TTC549 (cell line): ENCODE results near the gene CACNA2D3.

Experiments
- FAIRE-seq: peaks from 2 replicates; lab custom pipeline; 2012; peaks lifted over from hg19 to GRCh38; lab: Jason Lieb, UNC

CACNA2D3 gene

DNA sequence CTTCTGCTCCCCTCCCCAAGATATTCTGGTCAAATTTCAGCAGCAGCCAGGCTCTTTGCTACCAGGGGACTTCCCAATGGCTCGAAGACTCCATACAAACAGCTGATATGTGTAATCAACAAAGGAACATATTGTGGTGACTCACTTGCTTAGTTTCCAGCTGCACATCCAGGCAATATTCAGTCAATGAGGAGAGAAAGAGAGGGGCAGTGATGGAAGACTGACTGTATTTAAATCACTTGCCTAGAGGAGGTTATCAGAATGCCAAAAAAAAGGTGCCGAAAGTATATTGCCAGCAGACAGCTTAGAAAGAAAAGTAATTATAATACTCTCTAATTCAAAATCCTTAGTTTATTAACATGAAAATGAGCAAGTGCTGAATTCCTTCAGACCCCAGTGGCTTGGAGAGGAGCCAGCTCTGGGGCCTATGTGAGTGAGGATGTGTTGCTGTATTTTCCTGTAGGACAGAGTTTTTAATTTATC lies 569.0 kb downstream of the CACNA2D3 start:
- FAIRE-seq: no peak

DNA sequence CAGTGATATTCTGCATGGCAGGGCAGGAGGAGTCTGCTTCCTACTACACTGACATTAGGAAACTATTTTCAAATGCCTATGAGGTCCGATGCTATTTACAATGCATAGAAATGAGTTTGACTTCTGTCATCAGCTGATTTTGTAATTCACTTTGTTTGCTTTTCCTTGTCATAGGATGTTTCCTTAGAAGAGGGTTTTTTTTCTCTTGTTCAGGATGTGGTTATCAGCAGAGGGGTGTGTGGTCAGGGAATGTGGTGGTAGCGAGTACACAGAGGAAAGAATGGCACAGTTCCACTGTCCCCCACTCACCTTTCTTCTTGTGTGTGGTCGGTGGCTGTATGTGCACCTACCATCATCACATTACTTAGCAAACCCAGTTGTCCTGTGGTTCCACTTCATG lies 574.0 kb downstream of the CACNA2D3 start:
- no peak for FAIRE-seq

DNA sequence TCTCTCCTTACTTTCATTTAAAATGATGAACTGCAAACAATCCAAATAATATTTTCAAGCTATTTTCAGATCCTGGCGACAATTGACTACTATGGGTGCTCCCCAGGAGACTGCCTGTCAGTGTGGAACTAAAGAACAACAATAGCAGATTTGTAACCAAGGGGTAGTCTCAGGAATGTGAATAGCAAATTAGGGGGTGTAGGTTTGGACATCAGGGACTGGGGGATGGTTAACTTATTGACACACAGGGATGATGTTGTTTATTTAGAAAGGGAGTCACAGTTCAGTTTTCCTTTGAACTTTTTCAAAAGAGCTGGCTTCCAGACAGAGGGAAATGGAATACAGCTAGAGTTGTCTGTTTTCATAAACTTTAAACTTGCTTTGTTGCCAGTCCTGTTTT lies 575.7 kb downstream of the CACNA2D3 start:
- no peak for FAIRE-seq

DNA sequence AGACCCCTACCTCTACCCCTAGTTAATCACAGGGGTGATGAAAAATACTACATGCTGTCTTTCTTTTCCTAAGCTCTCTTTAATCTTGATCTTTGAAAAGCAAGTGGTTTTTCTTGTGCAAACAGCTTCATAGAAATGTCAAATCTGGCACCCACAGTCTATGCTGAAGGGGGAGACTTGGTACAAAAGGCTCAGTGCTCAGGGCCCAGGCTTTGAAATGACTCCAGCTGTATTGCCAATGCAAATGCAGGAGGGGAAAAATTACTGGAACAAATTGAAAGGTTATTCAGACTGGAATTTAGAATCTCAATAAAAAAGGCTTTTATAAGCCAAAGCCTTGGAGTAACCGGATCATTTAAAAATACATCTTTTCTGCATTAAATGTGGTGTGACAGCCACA lies 581.6 kb downstream of the CACNA2D3 start:
- FAIRE-seq: no peak

DNA sequence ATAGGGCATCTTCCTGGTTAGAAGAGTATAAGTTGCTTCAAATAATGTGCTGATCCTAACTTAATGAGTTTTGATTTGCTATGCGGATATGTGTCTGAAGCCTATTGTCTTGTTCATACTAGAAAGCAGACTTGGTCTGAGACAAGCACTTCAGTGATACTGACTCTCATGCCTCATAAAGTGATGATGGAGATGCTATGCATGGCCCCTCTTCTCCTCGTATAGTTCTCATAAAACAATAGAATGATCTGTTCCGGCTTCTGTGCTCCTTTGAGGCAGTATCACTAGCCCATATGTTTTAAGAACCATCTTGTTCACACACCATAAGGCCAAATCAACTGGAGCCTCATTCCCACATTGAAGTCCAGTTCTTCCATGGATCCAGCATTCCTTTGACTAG lies 583.4 kb downstream of the CACNA2D3 start:
- no peak for FAIRE-seq

GRCh38 chr3:54706738-54707137 lies 584.4 kb downstream of the CACNA2D3 start:
- no peak for FAIRE-seq

GRCh38 chr3:54709785-54710184 lies 587.4 kb downstream of the CACNA2D3 start:
- no peak for FAIRE-seq

GRCh38 chr3:54710954-54711353 lies 588.6 kb downstream of the CACNA2D3 start:
- FAIRE-seq: no peak

GRCh38 chr3:54712539-54712938 lies 590.2 kb downstream of the CACNA2D3 start:
- FAIRE-seq: no peak

GRCh38 chr3:54713031-54713430 lies 590.7 kb downstream of the CACNA2D3 start:
- no peak for FAIRE-seq

DNA sequence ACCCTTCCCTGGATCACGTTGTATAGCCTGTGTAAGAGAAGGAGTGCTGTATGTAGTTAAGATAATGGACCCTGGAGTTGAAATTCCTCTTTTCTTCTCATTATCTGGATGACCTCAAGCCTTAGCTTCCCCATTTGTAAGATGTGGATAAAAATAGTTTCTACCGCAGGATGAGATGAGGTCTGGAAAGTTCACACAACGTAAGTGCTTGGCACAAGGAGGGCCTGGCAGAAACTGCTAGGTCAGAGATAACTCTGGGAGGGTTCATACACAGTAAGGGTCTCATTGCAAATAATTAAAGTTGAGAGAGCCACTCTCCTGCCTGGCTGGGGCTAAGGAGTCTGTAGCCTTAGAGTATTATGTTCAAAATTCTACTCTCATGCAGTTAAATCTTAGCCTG lies 591.1 kb downstream of the CACNA2D3 start:
- no peak for FAIRE-seq

DNA sequence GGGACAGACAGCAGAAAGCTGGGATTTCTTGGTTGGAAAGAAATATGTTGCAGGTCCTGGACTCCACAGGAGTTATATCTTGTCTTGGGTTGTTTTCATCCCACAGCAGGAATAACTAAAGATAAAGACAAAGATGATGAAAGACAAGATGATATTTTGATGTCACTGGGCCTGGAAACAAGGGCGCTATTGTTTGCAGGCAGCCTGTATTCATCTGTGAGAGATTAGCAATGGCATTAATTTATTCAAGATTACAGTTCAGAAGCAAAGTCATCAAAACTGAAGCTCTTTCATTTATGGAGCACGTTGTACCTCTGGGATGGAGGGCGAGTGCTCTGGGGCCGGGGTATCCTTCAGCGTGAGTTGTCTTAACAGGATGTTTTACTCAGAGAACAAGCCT lies 591.7 kb downstream of the CACNA2D3 start:
- FAIRE-seq: no peak

DNA sequence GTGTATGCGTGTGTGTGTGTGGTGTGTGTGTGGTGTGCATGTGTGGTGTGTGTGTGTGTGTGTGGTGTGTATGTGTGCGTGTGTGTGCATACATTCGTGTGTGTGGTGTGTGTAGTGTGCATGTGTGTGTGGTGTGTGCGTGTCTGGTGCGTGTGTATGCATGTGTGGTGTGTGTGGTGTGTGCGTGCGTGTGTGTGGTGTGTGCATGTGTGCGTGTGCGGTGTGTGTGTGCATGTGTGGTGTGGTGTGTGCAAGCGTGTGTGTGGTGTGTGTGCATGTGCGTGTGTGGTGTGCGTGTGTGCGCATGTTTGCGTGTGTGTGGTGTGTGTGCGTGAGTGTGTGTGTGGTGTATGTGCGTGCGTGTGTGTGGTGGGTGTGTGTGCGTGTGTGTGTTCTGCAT lies 595.2 kb downstream of the CACNA2D3 start:
- no peak for FAIRE-seq

DNA sequence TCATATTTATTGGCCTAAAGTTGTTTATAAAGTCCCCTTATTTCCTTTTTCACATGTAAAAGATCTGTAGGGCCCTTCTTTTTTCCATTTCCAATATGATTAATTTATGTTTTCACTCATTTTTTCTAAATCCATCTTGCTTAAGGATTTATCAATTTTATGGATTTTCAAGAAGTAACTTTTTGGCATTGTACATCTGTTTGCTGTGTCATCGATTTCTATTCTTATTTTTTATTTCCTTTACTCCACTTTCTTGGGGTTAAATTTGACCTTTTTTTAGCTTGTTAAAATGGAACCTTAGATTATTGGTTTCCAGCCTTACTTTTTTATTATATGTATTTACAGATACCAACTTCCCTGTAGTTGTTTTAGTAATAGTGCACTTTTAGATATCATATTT lies 597.6 kb downstream of the CACNA2D3 start:
- no peak for FAIRE-seq

- no peak for FAIRE-seq
These were observed 598.3 kb downstream of the CACNA2D3 start for GRCh38 chr3:54720604-54721003.

GRCh38 chr3:54731732-54732445 lies 609.5 kb downstream of the CACNA2D3 start:
- no peak for FAIRE-seq

GRCh38 chr3:54733106-54734006 lies 611.0 kb downstream of the CACNA2D3 start:
- FAIRE-seq: no peak

- FAIRE-seq: no peak
These were observed 614.1 kb downstream of the CACNA2D3 start for GRCh38 chr3:54736459-54736858.

GRCh38 chr3:54743755-54744154 lies 621.4 kb downstream of the CACNA2D3 start:
- no peak for FAIRE-seq

DNA sequence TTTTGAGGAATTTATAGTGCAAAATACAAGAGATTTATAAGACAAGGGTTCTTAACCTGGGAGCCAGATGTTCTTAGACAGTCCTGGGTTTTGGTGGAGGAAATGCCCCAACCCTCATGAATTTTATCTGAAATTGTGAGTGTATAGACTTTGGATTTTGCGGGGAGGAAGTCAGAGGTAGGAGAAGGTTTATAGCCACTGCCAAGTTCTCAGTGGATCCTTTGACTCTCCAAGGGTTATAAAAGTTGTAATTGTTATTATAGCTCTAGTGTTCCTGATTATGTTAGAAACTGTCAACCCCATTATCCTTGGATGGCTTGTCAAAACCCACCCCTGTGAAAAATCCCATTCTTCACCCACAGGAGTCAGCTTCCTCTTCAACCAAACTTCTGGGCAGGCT lies 621.9 kb downstream of the CACNA2D3 start:
- no peak for FAIRE-seq

DNA sequence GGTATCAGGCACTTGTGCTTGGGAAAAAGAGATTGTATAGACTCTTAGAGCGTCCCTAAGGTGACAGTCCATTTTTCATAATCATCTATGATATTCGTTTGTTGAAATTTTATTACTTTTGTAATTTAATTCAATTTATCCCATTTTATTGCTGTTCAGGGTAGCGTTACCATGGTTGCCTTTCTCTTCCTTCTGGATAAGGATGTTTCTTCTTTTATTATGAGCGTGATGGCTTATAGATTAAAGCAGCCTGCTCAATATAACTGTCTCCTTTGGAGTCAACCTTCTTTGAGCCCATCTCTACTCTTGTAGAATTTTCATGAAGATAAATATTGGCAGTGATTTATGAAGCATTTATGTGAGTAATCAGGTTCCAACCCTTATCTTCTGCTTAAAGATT lies 623.5 kb downstream of the CACNA2D3 start:
- FAIRE-seq: no peak

GRCh38 chr3:54746722-54747121 lies 624.4 kb downstream of the CACNA2D3 start:
- no peak for FAIRE-seq

DNA sequence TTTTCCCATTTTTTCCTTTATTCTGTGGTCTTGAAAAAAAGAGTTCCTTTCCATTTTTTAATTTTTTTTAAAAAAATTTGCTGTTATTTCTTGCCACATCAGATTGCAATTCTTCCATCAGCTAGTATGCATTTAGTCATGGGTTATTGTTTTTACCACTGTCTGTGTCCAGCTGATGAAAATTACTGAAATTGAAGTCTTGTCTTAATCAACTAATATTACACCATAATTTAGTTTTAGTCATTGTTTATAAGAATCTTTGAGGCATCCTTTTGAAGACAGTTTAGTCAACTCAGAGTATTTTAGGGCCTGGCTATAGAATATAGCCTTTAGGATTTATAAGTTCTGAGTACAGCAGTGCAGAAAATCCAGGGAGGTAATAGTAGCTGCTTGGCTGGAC lies 633.4 kb downstream of the CACNA2D3 start:
- FAIRE-seq: no peak

- no peak for FAIRE-seq
These were observed 634.0 kb downstream of the CACNA2D3 start for GRCh38 chr3:54756330-54756731.
